Activated CD4-positive, alpha-beta memory T cell treated with anti-CD3 and anti-CD28 coated beads for 36 hours (primary cell): ENCODE measurements around the gene KLF5. TPM values are rescaled to one million over a fixed set of nuclear protein-coding genes. Genes with fewer than 3 reads are reported as not detected.
A peak's percentile ranks its signal among the peaks of the same experiment; 100 is the strongest.

Experiments used
- CTCF ChIA-PET: fragments of 350-600 bp; sonication (Branson Sonifier 250); formaldehyde crosslinking; loops from one replicate; lab custom pipeline; 2021; ENCODE audit warnings: antibody characterized with exemption, inconsistent platforms; lab: Charles Lee
- POLR2A ChIA-PET: fragments of 350-600 bp; sonication (Branson Sonifier 250); formaldehyde crosslinking; loops from one replicate; lab custom pipeline; 2021; ENCODE audit warnings: antibody characterized with exemption; lab: Charles Lee
- DNase-seq: peaks from one replicate; pipeline ENCODE4 v3.0.0-alpha.2; 2020
- H3K27ac Mint-ChIP-seq: one replicate; pipeline ENCODE4 v1.8.0; 2021; ENCODE audit warnings: mixed read lengths
- H3K27me3 Mint-ChIP-seq: one replicate; pipeline ENCODE4 v1.8.0; 2021; ENCODE audit warnings: mixed read lengths
- H3K36me3 Mint-ChIP-seq: one replicate; pipeline ENCODE4 v1.8.0; 2021; ENCODE audit warnings: mixed read lengths
- H3K4me1 Mint-ChIP-seq: one replicate; pipeline ENCODE4 v1.8.0; 2021; ENCODE audit warnings: low read depth, mixed read lengths
- H3K4me3 Mint-ChIP-seq: one replicate; pipeline ENCODE4 v1.8.0; 2021; ENCODE audit warnings: mild to moderate bottlenecking, mixed read lengths
- H3K9me3 Mint-ChIP-seq: one replicate; pipeline ENCODE4 v1.8.0; 2021; ENCODE audit warnings: mixed read lengths
- intact Hi-C: fragments of 100-400 bp; cut with micrococcal nuclease; formaldehyde crosslinking; loops from one replicate; pipeline ENCODE4 v1.15.1; 2023
- total RNA-seq, 2 experiments: library from RNA; stranded (reverse); gene quantifications; one replicate each; pipeline ENCODE4 v1.2.3, GENCODE V29; 2021

Gene KLF5
- total RNA-seq, 2 experiments from 2014 or later = 3.3 to 4.2 TPM

GRCh38 chr13:73060251-73061160 is 1.7 kb downstream of the KLF5 start:
- no peaks in the 10 kb centered on the region for H3K9me3 Mint-ChIP-seq
- H3K36me3 Mint-ChIP-seq = no peaks in the 10 kb centered on the region
- no peak overlapping the region for H3K27ac Mint-ChIP-seq
- ChIA-PET CTCF (interaction anchor here (0.6 to 0.7 kb wide), 2 partner anchors 245 to 262 kb away, joined by 3 read pairs; no protein-coding TSS in a partner anchor), POLR2A (interaction anchor here (0.5 to 1.8 kb wide), 2 partner anchors 196 to 695 kb away, joined by 4 to 6 read pairs; no protein-coding TSS in a partner anchor)
- H3K27me3 Mint-ChIP-seq = peaks cover 9% of the 10 kb centered on the region
- peak overlapping the region; percentile 72 for H3K4me3 Mint-ChIP-seq
- DNase-seq = no peak
- peaks cover 17% of the 10 kb centered on the region for H3K4me1 Mint-ChIP-seq
- intact Hi-C loops = no loop called here

- Mint-ChIP-seq H3K4me3 (no peak overlapping the region), H3K27ac (no peak overlapping the region), H3K27me3 (peaks cover 3% of the 10 kb centered on the region), H3K9me3 (no peaks in the 10 kb centered on the region), H3K4me1 (peaks cover 17% of the 10 kb centered on the region), H3K36me3 (no peaks in the 10 kb centered on the region)
- intact Hi-C loops = no loop called here
- ChIA-PET CTCF (interaction anchor here (0.5 kb wide), 1 partner anchor 774 kb away, joined by 3 read pairs; no protein-coding TSS in a partner anchor), POLR2A (no interaction called here)
- DNase-seq = no peak
Observed at GRCh38 chr13:73061473-73061872, 2.7 kb downstream of the KLF5 start.

GRCh38 chr13:73061876-73062275 is 3.1 kb downstream of the KLF5 start:
- Mint-ChIP-seq H3K4me3 (no peak overlapping the region), H3K27ac (no peak overlapping the region), H3K4me1 (peaks cover 17% of the 10 kb centered on the region), H3K9me3 (no peaks in the 10 kb centered on the region), H3K36me3 (no peaks in the 10 kb centered on the region), H3K27me3 (peaks cover 3% of the 10 kb centered on the region)
- DNase-seq = no peak
- intact Hi-C loops = no loop called here
- CTCF ChIA-PET = interaction anchor here (0.5 kb wide), 1 partner anchor 773 kb away, joined by 3 read pairs; no protein-coding TSS in a partner anchor
- POLR2A ChIA-PET = no interaction called here

GRCh38 chr13:73062468-73062867 is 3.7 kb downstream of the KLF5 start:
- peaks cover 17% of the 10 kb centered on the region for H3K4me1 Mint-ChIP-seq
- intact Hi-C loops = no loop called here
- H3K36me3 Mint-ChIP-seq = no peaks in the 10 kb centered on the region
- POLR2A ChIA-PET = no interaction called here
- no peaks in the 10 kb centered on the region for H3K9me3 Mint-ChIP-seq
- DNase-seq = no peak
- peaks cover 3% of the 10 kb centered on the region for H3K27me3 Mint-ChIP-seq
- CTCF ChIA-PET = no interaction called here
- H3K27ac Mint-ChIP-seq = no peak overlapping the region
- H3K4me3 Mint-ChIP-seq = no peak overlapping the region

GRCh38 chr13:73063166-73063565 is 4.4 kb downstream of the KLF5 start:
- H3K27ac Mint-ChIP-seq = no peak overlapping the region
- POLR2A ChIA-PET = no interaction called here
- intact Hi-C loops = no loop called here
- no peaks in the 10 kb centered on the region for H3K36me3 Mint-ChIP-seq
- CTCF ChIA-PET = no interaction called here
- H3K4me3 Mint-ChIP-seq = no peak overlapping the region
- H3K9me3 Mint-ChIP-seq = no peaks in the 10 kb centered on the region
- peaks cover 3% of the 10 kb centered on the region for H3K27me3 Mint-ChIP-seq
- DNase-seq = no peak
- peaks cover 14% of the 10 kb centered on the region for H3K4me1 Mint-ChIP-seq

- ChIA-PET CTCF (no interaction called here), POLR2A (no interaction called here)
- H3K9me3 Mint-ChIP-seq = no peaks in the 10 kb centered on the region
- no peaks in the 10 kb centered on the region for H3K36me3 Mint-ChIP-seq
- no peak overlapping the region for H3K4me3 Mint-ChIP-seq
- intact Hi-C loops = no loop called here
- H3K27me3 Mint-ChIP-seq = no peaks in the 10 kb centered on the region
- no peak overlapping the region for H3K27ac Mint-ChIP-seq
- H3K4me1 Mint-ChIP-seq = peaks cover 9% of the 10 kb centered on the region
- no peak for DNase-seq
Observed at GRCh38 chr13:73065036-73065435, 6.2 kb downstream of the KLF5 start.

GRCh38 chr13:73065665-73066340 is 7.0 kb downstream of the KLF5 start:
- H3K4me1 Mint-ChIP-seq = peaks cover 1% of the 10 kb centered on the region
- CTCF ChIA-PET = no interaction called here

GRCh38 chr13:73069206-73069805 is 10.5 kb downstream of the KLF5 start:
- CTCF ChIA-PET = interaction anchor here (0.7 kb wide), 1 partner anchor 12 kb away, joined by 3 read pairs; no protein-coding TSS in a partner anchor
- POLR2A ChIA-PET = no interaction called here
- H3K4me3 Mint-ChIP-seq = no peak overlapping the region

More at GRCh38 chr13:73065665-73066340, 7.0 kb downstream of the KLF5 start:
- no peak overlapping the region for H3K27ac Mint-ChIP-seq
- POLR2A ChIA-PET = no interaction called here
- H3K9me3 Mint-ChIP-seq = no peaks in the 10 kb centered on the region
- H3K27me3 Mint-ChIP-seq = no peaks in the 10 kb centered on the region
- H3K4me3 Mint-ChIP-seq = no peak overlapping the region
- intact Hi-C loops = no loop called here
- H3K36me3 Mint-ChIP-seq = no peaks in the 10 kb centered on the region
- no peak for DNase-seq

GRCh38 chr13:73070451-73071098 is 11.8 kb downstream of the KLF5 start:
- Mint-ChIP-seq H3K27me3 (no peaks in the 10 kb centered on the region), H3K36me3 (no peaks in the 10 kb centered on the region), H3K9me3 (no peaks in the 10 kb centered on the region), H3K27ac (no peak overlapping the region), H3K4me3 (no peak overlapping the region), H3K4me1 (peaks cover 7% of the 10 kb centered on the region)
- intact Hi-C loops = no loop called here
- ChIA-PET CTCF (no interaction called here), POLR2A (no interaction called here)
- no peak for DNase-seq

More at GRCh38 chr13:73069206-73069805, 10.5 kb downstream of the KLF5 start:
- Mint-ChIP-seq H3K27me3 (no peaks in the 10 kb centered on the region), H3K9me3 (no peaks in the 10 kb centered on the region), H3K27ac (no peak overlapping the region), H3K4me1 (peaks cover 5% of the 10 kb centered on the region), H3K36me3 (no peaks in the 10 kb centered on the region)
- intact Hi-C loops = no loop called here
- no peak for DNase-seq

GRCh38 chr13:73072239-73072900 is 13.6 kb downstream of the KLF5 start:
- ChIA-PET CTCF (interaction anchor here (1.2 kb wide), 1 partner anchor 533 kb away, joined by 3 read pairs; no protein-coding TSS in a partner anchor), POLR2A (no interaction called here)
- no peaks in the 10 kb centered on the region for H3K36me3 Mint-ChIP-seq
- intact Hi-C loops = no loop called here
- no peak overlapping the region for H3K4me3 Mint-ChIP-seq
- peaks cover 7% of the 10 kb centered on the region for H3K4me1 Mint-ChIP-seq
- H3K27me3 Mint-ChIP-seq = no peaks in the 10 kb centered on the region
- no peak for DNase-seq
- no peak overlapping the region for H3K27ac Mint-ChIP-seq
- no peaks in the 10 kb centered on the region for H3K9me3 Mint-ChIP-seq

GRCh38 chr13:73073050-73073449 is 14.2 kb downstream of the KLF5 start:
- no peak for DNase-seq
- no peak overlapping the region for H3K4me3 Mint-ChIP-seq
- ChIA-PET POLR2A (no interaction called here), CTCF (interaction anchor here (1.2 kb wide), 1 partner anchor 533 kb away, joined by 3 read pairs; no protein-coding TSS in a partner anchor)
- H3K27ac Mint-ChIP-seq = no peak overlapping the region
- H3K4me1 Mint-ChIP-seq = peaks cover 7% of the 10 kb centered on the region
- H3K36me3 Mint-ChIP-seq = no peaks in the 10 kb centered on the region
- no peaks in the 10 kb centered on the region for H3K9me3 Mint-ChIP-seq
- intact Hi-C loops = no loop called here
- H3K27me3 Mint-ChIP-seq = no peaks in the 10 kb centered on the region
